ENCODE results near the gene ARL5B. TPM values are rescaled to one million over a fixed set of nuclear protein-coding genes. Genes with fewer than 3 reads are reported as not detected.

ARL5B gene
- total and polyA plus RNA-seq, 2 of the 8 experiments (the other 6 are each of a cell fraction or from before 2014, with no cell fraction given), result 8.4 to 52.1 TPM

DNA sequence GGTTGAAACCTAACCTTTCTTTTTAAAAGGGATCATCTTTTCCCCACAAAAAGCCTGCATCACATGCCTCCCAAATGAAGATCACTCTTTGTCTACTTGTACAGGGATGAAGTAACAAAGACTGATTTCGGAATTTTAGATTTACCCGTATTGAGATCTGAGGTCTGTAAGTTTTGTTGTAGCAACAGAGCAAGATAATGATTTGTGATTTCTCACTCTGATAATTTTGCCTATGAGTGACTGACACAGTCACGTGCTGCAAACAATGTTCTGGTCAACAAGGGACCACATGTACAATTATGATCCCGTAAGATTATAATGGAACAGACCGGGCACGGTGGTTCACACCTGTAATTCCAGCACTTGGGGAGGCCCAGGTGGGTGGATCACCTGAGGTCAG lies 31.3 kb downstream of the ARL5B start (continued):
- TF ChIP-seq, protein P1, sequence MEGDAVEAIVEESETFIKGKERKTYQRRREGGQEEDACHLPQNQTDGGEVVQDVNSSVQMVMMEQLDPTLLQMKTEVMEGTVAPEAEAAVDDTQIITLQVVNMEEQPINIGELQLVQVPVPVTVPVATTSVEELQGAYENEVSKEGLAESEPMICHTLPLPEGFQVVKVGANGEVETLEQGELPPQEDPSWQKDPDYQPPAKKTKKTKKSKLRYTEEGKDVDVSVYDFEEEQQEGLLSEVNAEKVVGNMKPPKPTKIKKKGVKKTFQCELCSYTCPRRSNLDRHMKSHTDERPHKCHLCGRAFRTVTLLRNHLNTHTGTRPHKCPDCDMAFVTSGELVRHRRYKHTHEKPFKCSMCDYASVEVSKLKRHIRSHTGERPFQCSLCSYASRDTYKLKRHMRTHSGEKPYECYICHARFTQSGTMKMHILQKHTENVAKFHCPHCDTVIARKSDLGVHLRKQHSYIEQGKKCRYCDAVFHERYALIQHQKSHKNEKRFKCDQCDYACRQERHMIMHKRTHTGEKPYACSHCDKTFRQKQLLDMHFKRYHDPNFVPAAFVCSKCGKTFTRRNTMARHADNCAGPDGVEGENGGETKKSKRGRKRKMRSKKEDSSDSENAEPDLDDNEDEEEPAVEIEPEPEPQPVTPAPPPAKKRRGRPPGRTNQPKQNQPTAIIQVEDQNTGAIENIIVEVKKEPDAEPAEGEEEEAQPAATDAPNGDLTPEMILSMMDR (IDR thresholded peaks at IDR 0.05; ENCODE audit: control extremely low read depth in 1 of 3, insufficient read depth in 1 of 3, low read depth in 1 of 3, low read length in 3 of 3), result no peak

Measured in H1 (cell line).